ENCODE data around the gene TRPM3.

TRPM3 gene

GRCh38 chr9:71122022-71122275 lies 528 bp upstream of the TRPM3 start:
- TF ChIP-seq, protein P1, sequence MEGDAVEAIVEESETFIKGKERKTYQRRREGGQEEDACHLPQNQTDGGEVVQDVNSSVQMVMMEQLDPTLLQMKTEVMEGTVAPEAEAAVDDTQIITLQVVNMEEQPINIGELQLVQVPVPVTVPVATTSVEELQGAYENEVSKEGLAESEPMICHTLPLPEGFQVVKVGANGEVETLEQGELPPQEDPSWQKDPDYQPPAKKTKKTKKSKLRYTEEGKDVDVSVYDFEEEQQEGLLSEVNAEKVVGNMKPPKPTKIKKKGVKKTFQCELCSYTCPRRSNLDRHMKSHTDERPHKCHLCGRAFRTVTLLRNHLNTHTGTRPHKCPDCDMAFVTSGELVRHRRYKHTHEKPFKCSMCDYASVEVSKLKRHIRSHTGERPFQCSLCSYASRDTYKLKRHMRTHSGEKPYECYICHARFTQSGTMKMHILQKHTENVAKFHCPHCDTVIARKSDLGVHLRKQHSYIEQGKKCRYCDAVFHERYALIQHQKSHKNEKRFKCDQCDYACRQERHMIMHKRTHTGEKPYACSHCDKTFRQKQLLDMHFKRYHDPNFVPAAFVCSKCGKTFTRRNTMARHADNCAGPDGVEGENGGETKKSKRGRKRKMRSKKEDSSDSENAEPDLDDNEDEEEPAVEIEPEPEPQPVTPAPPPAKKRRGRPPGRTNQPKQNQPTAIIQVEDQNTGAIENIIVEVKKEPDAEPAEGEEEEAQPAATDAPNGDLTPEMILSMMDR (IDR thresholded peaks at IDR 0.05; ENCODE audit: insufficient read depth, low read depth, low read length, missing control alignments), result no peak
- H3K4me3 ChIP-seq (ENCODE audit: low read depth, low read length), result no peak overlapping the region
- no peak for DNase-seq (ENCODE audit: low read depth)

GRCh38 chr9:71120501-71121247 lies 747 bp downstream of the TRPM3 start:
- TF ChIP-seq, protein P1 (IDR thresholded peaks at IDR 0.05; ENCODE audit: insufficient read depth, low read depth, low read length, missing control alignments), result no peak
- DNase-seq (ENCODE audit: low read depth), result no peak
- H3K4me3 ChIP-seq (ENCODE audit: low read depth, low read length), result no peak overlapping the region

DNA sequence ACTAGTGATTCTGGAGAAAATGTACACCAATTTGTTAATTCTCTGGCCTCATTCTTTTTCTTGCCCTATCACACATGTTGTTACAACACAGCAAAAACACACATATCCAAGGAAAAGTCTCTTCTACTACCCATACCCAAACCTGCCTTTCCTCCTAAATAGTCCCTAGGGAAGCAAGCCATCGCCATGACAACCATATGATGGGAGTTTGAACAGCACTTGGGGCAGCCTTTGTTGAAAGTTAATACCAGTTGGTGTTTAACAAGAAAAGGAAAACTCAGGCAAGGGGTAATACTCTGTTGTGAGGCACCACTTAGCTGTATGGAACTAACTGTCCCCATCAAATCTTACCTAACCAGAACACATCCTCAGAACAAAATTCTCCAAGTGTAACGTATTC lies 1.7 kb downstream of the TRPM3 start:
- no peak overlapping the region for H3K4me3 ChIP-seq (ENCODE audit: low read depth, low read length)
- no peak for DNase-seq (ENCODE audit: low read depth)
- TF ChIP-seq, protein P1 (IDR thresholded peaks at IDR 0.05; ENCODE audit: insufficient read depth, low read depth, low read length, missing control alignments), result no peak

DNA sequence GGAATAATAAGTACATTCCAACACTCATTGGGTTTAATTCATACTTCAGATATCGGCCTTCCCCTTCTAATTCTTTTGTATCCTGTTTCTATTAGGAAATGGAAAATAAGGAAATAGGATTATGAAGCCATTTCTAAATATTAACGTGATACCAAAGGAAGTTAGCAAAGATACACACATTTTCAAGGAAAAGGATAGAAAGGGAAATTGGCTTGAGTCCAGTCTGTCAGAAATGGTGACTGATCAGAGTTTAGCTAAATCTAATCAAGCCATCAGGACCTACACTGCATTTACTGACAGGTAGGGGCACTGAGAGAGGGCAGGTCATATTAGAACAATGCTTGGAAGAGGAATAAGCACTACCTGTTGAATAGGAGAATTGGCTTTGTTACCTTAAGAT lies 3.1 kb downstream of the TRPM3 start:
- no peak for DNase-seq (ENCODE audit: low read depth)
- no peak overlapping the region for H3K4me3 ChIP-seq (ENCODE audit: low read depth, low read length)
- TF ChIP-seq, protein P1 (IDR thresholded peaks at IDR 0.05; ENCODE audit: insufficient read depth, low read depth, low read length, missing control alignments), result no peak

- DNase-seq (ENCODE audit: low read depth), result no peak
- TF ChIP-seq, protein P1 (IDR thresholded peaks at IDR 0.05; ENCODE audit: insufficient read depth, low read depth, low read length, missing control alignments), result no peak
- no peak overlapping the region for H3K4me3 ChIP-seq (ENCODE audit: low read depth, low read length)
These were observed 5.9 kb downstream of the TRPM3 start for GRCh38 chr9:71115448-71115975.

DNA sequence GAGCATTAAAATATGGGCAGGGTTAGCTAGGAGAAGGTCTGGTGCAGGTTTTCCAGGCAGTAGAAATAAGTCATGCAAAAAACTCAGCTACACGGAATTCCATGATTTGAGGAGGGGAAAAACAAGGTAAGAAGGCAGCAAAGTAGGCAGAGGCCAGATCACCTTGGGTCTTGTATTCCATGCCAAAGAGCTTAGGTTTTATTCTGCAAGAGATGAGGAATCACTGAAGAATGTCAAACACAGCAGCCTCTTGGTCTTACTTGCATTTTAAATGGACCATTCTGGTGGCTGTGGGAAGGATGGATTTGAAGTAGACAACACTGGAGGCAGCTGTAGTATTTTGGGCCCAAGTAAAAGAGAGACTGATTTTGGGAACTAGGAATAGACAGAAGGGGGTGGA lies 8.6 kb downstream of the TRPM3 start:
- H3K4me3 ChIP-seq (ENCODE audit: low read depth, low read length), result no peak overlapping the region
- no peak for DNase-seq (ENCODE audit: low read depth)
- TF ChIP-seq, protein P1 (IDR thresholded peaks at IDR 0.05; ENCODE audit: insufficient read depth, low read depth, low read length, missing control alignments), result no peak

DNA sequence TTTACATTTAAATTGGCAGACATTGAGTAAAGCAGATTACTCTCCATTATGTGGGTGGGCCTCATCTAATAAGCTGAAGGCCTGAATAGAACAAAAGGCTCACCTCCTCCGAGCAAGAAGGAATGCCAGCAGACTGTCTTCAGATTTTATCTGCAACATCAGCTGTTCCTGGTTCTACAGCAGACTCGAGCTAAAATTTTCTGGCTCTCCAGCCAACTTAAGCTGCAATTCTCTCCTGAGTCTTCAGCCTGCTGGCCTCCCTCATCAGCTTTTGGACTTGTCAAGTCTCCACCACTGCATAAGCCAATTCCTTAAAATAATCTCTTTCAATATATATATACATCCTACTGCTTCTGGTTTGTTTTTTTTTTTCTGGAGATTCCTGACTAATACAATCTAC lies 12.5 kb downstream of the TRPM3 start:
- DNase-seq (ENCODE audit: low read depth), result no peak
- no peak overlapping the region for H3K4me3 ChIP-seq (ENCODE audit: low read depth, low read length)
- TF ChIP-seq, protein P1 (IDR thresholded peaks at IDR 0.05; ENCODE audit: insufficient read depth, low read depth, low read length, missing control alignments), result no peak
